Adipose tissue (tissue), 3 donors: Measurements from ENCODE around the gene CLNK. TPM values are rescaled to one million over a fixed set of nuclear protein-coding genes. Genes with fewer than 3 reads are reported as not detected.

Experiments
- H3K27ac ChIP-seq: one replicate; pipeline ENCODE4 v1.5.1; 2013; ENCODE audit warnings: low read depth, low read length
- WGBS, 3 donors: extraction: QIAGEN DNeasy Blood & Tissue Kit; methylation state at CpG; one replicate each; pipeline ENCODE4 v1.1.7; 2013; 5-methylcytosine and 5-hydroxymethylcytosine counted together
- polyA plus RNA-seq, 3 donors: library from polyadenylated mRNA; stranded (reverse); fragments of 200-250 nt; gene quantifications; one replicate each; pipeline ENCODE4 v1.2.3, GENCODE V29; 2013
- donor health status: healthy with polysubstance abuse.
- donor health status: Bipolar disorder and iron deficiency.
- donor health status: healthy.

CLNK gene
- polyA plus RNA-seq, 3 donors: 0.01 to 0.05 TPM; not detected in 1

DNA sequence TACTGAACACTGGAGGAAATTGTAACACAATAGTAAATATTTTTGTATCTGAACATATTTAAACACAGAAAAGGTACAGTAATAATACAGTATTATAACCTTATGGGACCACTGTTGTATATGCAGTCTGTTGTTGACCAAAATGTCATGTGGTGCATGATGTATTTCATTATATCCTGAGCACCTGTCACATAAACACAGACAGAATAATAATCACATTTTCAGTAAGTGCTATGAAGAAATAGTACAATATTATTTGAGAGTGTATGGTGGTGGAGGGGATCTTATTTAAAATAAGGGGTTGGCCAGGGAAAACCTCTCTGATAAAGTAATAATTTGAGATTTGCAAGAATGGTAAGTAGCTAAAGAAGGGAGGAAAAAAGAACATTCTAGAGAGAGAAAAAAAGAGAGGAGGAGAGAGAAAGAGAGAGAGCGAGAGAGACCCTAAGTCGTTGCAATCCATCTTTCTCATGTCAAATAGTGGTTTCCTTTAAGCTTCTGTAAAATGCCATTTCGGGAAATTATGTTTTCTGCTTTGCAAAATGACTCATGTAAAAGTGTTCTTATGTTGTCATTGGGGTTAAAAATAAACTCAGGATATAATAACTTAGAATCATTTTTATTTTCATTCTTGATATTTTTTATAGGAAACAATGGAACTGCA lies 19.3 kb upstream of the CLNK start:
- H3K27ac ChIP-seq: no peak overlapping the region
- WGBS, 3 donors: 37 to 71% (median 47%) methylated on average over 3 of the region's 3 CpGs

DNA sequence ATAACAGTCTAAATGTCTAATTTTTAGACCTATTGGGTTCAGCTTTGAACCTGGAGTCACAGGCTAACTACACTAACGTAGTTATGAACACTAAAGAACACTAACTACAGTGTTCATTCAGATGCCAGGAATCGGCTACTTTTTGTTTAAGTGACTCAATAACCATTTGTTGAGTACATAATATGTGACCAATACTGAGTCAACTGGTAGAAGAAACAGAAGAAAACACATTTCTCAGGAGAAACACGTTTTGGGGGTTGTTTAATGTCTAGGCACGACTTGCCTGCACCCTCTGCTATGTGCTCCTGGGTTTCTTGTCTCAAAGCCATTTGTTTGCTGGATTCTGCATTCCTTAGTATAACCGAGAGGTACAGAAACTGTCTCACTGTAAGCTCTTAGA lies 18.6 kb upstream of the CLNK start:
- 59 to 71% (median 66%) methylated on average over 5 of the region's 5 CpGs for WGBS, 3 donors
- H3K27ac ChIP-seq: no peak overlapping the region

DNA sequence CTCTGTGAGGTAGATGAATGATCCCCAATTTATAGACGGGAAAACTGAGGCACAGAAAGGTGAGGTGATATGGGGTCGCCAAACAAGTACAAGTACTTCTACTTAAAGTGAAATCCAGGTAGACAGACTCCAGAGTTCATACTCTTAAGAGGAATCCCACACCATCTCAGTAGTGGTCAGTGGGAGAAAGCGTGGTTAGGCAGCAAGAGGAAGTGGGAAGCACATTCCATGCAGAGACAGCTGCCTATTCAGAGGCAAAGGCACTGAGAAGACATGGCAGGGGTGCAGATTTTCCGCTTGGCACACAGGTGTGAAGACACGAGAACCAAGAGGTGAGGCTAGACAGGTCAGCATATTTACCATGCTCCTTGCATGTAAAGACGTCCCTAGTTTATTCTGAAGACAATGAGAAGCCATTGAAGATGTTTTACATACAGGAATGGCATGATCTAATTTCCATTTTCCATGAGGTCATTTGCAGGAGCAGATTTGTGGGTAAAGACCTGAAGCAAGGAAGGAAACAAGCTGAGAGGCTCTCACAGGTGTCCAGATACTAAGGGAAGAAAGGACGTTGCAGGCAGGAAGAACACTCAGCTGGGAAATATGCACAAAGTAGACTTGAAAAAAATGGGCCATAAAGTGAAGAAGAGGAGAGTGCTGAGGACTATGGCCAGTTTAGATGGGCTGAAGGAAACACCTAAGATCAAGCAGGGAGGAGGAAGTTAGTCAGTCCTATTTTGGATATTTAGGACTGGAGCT lies 17.3 kb upstream of the CLNK start:
- 62 to 69% (median 67%) methylated on average over 7 of the region's 7 CpGs for WGBS, 3 donors
- no peak overlapping the region for H3K27ac ChIP-seq

DNA sequence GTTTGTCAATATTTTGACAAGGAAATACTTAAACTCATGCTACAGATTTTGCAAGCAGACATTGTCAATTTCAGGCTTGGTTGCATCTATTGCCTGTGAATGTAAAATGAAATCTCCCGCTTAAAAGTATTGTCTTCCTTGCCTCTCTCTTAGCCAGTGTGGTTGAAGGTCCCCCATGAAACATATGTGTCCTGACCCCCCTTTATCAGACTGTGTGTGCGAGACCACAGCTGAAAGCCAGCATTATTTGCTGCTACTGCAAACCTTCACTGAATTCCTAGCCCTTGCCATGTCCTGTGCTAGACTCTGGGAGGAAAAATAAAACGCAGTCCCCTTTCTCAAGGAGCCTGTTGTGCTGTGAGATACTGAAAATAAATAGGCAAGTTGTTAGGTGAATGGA lies 16.6 kb upstream of the CLNK start:
- H3K27ac ChIP-seq: no peak overlapping the region
- 48 to 62% (median 56%) methylated on average over 3 of the region's 3 CpGs for WGBS, 3 donors

DNA sequence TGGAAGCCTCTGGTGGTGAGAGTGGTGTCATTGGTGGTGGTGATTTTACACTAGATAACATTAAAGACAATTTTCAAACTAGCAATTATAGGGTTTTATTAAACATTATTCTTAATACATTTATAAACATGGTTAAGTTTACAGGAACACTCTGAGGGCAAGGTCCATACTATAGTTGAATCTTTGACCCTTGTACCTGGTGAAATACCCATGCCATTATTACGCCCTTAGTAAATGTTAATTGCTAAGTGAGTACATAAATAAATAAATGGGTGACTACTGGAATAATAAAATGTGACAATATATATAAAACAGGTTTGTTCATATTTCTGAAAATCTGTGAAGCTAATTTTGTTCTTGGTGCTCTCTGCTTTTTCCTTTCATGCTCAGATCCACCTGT lies 13.6 kb upstream of the CLNK start:
- H3K27ac ChIP-seq: no peak overlapping the region
- 68 to 92% (median 90%) methylated on average over 1 of the region's 1 CpG for WGBS, 3 donors

DNA sequence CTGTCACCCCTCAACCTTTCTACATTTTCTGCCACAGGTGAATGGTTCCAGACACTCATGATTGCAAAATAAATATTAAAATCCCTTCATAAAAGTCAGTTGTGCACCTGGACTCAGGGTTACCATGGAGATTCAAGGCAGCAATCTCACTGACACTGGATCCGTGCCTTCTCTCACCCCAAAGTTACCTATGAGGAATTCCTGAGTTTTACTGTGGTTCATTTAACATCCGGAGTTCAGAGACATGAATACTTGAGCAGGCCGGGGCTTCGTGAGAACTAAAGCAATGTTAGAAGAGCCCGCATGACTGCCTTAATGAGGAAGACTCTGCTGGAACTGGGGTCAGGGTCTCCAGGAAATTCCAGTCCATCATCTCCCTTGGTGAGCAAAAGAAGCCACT lies 12.5 kb upstream of the CLNK start:
- 56 to 62% (median 58%) methylated on average over 5 of the region's 5 CpGs for WGBS, 3 donors
- H3K27ac ChIP-seq: no peak overlapping the region

DNA sequence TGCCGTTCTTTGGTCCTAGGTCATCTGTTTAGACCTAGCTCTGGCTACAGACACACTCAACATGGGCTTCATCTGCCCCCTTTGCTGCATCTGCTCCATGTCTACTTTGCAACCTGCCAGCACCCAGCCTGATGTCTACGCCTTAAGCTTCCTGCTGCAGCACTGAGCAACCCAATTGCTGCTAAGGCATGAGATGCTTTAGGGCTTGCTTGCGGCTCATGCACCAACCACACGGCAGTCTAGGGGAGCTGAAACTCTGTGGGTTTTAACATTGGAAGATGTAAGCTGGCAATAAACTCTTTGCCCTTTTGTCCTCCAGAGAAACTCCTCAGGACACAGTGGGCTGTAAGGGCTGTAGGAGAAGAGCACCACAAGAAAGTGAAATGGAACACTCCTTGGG lies 11.7 kb upstream of the CLNK start:
- 75 to 98% (median 89%) methylated on average over 4 of the region's 4 CpGs for WGBS, 3 donors
- no peak overlapping the region for H3K27ac ChIP-seq

DNA sequence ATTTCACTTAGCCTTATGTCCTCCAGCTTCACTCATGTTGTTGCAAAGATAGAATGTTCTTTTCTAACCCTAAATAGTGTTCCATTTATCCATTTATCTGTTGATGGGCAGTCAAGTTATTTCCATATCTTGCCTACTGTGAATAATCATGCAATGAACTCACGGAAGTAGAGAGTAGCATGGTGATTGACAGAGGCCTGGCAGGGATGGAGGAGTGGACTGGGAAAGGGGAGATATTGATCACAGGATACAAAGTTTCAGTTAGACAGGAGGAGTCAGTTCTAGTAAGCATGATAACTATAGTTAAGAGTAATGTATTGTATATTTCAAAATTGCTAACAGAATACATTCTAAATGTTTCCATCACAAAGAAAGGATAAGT lies 10.3 kb upstream of the CLNK start:
- no peak overlapping the region for H3K27ac ChIP-seq
- WGBS, 3 donors: 62 to 96% (median 87%) methylated on average over 1 of the region's 1 CpG

DNA sequence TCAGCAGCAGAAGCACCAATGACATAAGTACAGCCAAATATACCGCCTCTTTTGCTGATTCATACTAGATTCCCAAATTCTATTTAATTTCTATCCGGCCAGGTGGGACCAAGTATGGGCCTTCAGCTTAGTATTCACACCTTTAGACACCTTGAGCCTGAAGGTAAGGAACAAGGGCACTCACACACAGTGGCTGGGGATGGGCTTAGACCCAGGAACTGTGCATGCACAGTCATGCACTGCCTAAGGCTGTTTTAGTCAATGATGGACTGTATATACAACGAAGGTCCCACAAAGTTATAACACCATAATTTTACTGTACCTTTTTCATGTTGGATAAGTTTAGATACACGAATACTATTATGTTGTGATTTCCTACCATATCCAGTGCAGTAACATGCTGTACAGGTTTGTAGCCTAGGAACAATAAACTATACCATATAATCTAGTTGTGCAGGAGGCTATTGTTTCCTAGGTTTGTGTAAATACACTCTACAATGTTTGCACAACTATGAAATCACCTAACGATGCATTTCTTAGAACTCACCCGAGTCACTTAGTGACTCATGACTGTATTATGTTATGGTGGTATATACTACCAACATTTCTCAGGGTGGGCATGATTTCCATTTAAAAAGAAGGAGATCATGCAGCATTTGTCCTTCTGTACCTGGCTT lies 9.7 kb upstream of the CLNK start:
- no peak overlapping the region for H3K27ac ChIP-seq
- 63 to 92% (median 85%) methylated on average over 6 of the region's 6 CpGs for WGBS, 3 donors

DNA sequence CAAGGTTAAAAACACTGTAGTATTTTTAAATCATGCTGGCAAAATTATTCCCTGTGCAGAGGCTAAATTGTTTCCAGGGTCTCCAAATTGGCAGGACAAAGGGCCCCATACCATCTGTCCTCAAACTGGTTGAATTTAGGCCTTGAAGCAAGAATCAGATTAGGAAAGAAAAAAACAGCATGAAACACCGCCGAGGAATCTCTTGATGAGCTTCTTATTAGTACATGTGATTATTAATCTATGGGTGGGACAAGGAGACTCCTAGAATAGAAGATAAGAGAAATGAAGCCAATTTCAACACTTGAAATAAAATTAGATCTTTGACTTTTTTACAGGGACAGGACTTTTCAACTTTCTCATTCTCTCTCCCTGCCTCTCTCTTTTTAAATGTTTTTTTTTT lies 7.1 kb upstream of the CLNK start:
- WGBS, 3 donors: 50 to 72% (median 68%) methylated on average over 2 of the region's 2 CpGs
- H3K27ac ChIP-seq: no peak overlapping the region

DNA sequence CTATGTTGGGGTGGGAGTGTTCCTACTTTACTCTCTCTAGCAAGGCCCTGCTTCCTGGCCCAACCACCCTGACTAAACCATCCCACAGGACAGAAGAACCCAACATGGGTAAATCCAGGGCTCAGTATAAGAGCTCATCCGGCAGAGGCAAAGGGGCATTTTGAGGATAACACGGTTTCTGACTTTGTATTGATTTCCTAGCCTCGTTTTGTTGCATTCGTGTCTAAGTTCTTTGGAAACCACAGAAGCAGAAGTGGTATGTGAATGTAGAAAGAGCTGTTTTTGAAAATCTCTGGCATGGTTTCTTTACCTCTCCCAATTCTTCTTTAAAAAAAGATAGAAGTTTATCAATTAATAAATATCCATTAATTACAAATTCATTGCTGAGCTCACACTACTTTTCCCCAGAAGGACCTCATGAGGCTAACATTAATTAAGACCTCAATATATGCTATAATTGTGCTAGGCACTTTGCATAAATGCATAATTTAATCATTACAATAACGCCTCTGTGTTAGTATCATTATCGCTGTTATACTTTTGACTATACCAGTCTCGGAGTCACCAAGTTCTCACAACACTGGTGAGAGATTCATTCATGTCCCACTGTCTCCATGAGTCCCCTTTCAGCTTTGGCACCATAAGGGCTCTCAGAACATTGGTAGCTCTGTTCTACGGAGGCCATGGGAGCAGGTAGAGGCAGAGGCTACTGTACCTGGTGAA lies 5.8 kb upstream of the CLNK start:
- 72 to 79% (median 76%) methylated on average over 8 of the region's 8 CpGs for WGBS, 3 donors
- H3K27ac ChIP-seq: no peak overlapping the region

DNA sequence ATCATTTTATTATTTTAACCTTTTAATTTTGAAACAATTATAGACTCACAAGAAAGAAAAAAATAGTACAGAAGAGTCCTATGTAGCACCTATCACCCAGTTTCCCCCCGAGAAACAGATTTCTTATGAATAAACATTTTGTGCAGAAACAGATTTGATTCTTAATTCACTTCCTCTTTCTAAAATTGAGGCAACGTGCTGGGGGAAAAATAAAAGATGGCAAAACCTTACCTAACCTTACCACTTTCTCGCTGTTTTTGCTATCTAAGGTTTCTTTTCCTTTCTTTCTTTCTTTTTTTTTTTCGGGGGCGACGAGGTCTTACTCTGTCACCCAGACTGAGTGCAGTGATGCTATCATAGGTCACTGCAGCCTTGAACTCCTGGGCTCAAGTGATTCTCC lies 4.3 kb upstream of the CLNK start:
- H3K27ac ChIP-seq: no peak overlapping the region
- WGBS, 3 donors: 48 to 78% (median 63%) methylated on average over 6 of the region's 6 CpGs

DNA sequence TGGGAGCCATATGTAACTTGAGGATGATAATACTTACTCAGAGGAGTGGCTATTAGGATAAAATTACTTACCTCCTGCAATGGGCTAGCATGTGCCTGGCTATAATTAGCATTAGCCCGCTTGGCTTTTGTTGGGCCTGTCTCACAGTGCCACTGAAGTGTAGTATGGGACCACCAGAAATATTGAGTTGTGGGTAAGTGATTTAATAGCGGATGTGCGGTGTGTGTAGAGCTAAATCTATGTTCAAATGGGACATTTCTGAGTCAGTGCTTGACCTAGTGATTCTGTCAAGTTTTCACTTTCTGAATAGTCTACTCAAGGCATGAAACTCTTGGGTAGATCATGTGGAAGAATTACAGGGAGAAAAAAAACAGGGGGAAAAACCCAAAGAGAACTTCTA lies 3.5 kb upstream of the CLNK start:
- WGBS, 3 donors: 89 to 99% (median 98%) methylated on average over 3 of the region's 3 CpGs

DNA sequence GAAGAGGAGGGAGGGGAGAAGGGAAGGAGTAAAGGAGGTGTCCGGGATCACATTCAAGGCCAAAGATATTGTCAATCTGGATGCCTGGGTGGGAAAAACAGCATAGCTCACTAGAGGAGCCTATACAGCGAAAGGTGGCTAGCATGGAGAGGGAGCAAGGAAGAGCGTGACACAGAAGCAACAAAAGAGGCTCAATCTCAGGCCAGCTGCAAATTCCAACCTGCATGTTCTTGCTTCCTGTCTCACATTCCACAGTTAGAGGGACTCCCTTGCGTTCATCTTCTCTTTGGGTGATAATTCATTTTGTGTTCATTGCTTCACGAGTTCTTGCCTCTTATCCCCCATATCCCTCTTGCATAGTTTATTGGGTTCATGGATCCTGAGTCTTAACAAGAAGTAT lies 3.0 kb upstream of the CLNK start:
- 61 to 86% (median 83%) methylated on average over 5 of the region's 5 CpGs for WGBS, 3 donors

More for the DNA sequence above, 3.5 kb upstream of the CLNK start:
- no peak overlapping the region for H3K27ac ChIP-seq

DNA sequence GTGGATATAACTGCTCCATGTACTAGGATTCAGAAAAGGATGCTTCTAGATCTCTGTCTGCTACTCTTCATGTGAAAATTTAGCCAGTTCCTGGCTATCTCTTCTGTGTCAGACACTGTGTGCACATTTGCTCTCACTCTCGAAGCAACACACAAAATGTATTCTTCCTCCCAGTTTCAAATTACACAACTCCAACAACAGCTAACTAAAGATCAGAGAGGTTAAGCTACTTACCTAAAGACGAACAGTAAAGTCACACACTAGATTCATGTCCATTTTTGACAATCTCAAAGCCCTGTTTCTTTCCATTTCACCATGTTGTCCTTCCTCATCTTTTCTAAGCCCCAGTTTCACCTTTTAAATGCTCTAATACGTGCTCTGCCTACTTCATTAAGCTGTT lies 2.2 kb downstream of the CLNK start:
- 67 to 88% (median 80%) methylated on average over 3 of the region's 3 CpGs for WGBS, 3 donors
- H3K27ac ChIP-seq: no peak overlapping the region

More for the DNA sequence above, 3.0 kb upstream of the CLNK start:
- no peak overlapping the region for H3K27ac ChIP-seq

DNA sequence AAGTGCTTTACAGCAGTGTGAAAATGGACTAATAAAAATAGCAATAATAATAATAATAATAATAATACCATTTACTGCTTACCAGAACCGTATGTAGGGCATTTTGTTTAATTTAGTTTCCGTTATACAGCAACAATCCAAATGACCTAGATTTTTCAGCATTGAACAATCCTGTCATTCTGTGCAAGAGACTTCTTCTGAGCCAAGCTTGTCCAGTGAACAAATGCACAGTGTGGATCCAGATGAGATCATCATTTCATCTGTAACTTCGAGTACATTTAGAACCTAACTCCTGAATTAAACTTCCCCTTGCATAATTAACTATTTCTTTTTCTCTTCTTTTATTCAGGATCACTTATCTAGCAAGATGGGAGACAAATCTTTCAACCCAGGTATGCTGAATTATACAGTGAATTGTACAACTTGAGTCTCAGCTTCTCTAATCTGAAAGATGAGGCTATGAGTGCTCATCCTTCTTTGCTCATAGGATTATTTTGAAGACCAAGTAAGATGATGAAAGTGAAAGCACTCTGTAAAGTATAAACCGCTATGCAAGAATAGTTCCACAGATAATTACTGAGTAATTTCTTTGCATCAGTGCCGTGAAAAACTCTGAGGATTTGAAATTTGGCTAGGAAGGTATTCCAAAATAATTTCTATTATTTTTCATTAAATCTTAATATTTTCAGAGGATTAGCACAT lies 6.6 kb downstream of the CLNK start:
- WGBS, 3 donors: 60 to 64% (median 62%) methylated on average over 5 of the region's 5 CpGs
- H3K27ac ChIP-seq: no peak overlapping the region

DNA sequence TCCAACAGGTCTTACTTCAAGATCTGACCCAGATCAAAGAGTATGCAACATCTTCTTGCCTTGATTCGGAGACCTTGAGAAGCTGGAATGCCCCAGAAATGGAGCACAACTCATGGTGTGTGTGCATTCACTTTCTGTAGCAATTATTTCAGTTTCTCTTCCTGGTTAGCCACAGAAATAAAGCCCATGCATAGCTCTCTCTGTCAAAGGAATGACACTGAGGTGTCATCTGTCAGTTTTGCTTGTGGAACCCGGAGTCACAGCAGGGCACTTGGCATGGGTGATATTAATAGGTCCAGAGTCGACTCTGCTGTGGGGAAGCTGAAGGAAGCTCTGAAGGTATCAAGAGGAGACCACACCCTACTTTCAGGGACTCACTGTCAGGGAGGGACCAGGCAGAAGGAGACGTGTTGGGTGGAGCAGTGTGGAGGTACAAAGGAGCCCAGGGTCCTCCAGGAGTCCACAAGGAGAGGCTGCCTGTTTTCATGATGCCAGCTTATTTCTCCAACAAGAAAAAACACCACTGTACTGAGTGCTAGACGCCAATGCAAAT lies 10.7 kb downstream of the CLNK start:
- H3K27ac ChIP-seq: no peak overlapping the region
- 63 to 75% (median 73%) methylated on average over 5 of the region's 5 CpGs for WGBS, 3 donors

DNA sequence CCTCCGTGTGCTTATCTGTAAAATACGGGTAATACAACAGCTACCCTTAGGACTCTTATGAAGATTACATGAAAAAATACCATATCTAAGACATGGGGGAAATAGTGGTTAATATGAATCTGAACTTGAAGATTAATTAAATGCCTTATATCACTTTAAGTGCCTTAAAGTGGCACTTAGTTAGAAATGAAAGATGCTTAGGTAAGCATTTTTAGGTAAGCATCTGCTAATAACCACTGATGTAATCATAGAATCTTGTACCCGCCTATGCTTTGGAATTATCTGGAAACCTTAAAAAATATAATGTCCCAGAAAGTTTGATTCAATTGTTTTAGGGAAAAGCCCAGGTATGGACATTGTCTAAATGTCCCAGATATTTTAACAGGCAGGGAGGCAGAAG lies 12.2 kb downstream of the CLNK start:
- no peak overlapping the region for H3K27ac ChIP-seq
- WGBS, 3 donors: 43 to 93% (median 85%) methylated on average over 3 of the region's 3 CpGs
